Nephron progenitor cell (in vitro differentiated cells): ENCODE results near the gene C9orf72.

Experiments used
- DNase-seq: peaks from one replicate; pipeline ENCODE4 v3.0.0; 2021
- H3K27ac Mint-ChIP-seq: 2 replicates; pipeline ENCODE4 v1.8.0; 2021; ENCODE audit warnings: mild to moderate bottlenecking, moderate library complexity, mixed read lengths
- H3K27me3 Mint-ChIP-seq: 2 replicates; pipeline ENCODE4 v1.8.0; 2021; ENCODE audit warnings: mild to moderate bottlenecking, low read depth, mixed read lengths; ENCODE audit not compliant: poor library complexity
- H3K36me3 Mint-ChIP-seq: 2 replicates; pipeline ENCODE4 v1.8.0; 2021; ENCODE audit warnings: low read depth, mixed read lengths
- H3K4me1 Mint-ChIP-seq: 2 replicates; pipeline ENCODE4 v1.8.0; 2021; ENCODE audit warnings: mixed read lengths
- H3K4me3 Mint-ChIP-seq: 2 replicates; pipeline ENCODE4 v1.8.0; 2021; ENCODE audit warnings: mild to moderate bottlenecking, moderate library complexity, mixed read lengths
- H3K9me3 Mint-ChIP-seq: 2 replicates; pipeline ENCODE4 v1.8.0; 2021; ENCODE audit warnings: mild to moderate bottlenecking, moderate library complexity, mixed read lengths
- CTCF ChIP-seq: fragments of 200-600 bp; sonication (generic); IDR thresholded peaks from 2 replicates; pipeline ENCODE4 v1.5.0; 2021; ENCODE audit warnings: antibody characterized with exemption

Gene C9orf72

GRCh38 chr9:27563738-27564430 is 9.4 kb downstream of the C9orf72 start:
- Mint-ChIP-seq H3K27ac (no peak overlapping the region), H3K4me1 (no peaks in the 10 kb centered on the region), H3K36me3 (peaks cover 38% of the 10 kb centered on the region), H3K9me3 (no peaks in the 10 kb centered on the region), H3K4me3 (no peak overlapping the region), H3K27me3 (no peaks in the 10 kb centered on the region)
- no peak for TF ChIP-seq CTCF
- DNase-seq: no peak

- H3K27ac Mint-ChIP-seq: no peak overlapping the region
- H3K27me3 Mint-ChIP-seq: no peaks in the 10 kb centered on the region
- H3K4me3 Mint-ChIP-seq: no peak overlapping the region
- no peaks in the 10 kb centered on the region for H3K9me3 Mint-ChIP-seq
- DNase-seq: no peak
- H3K36me3 Mint-ChIP-seq: peaks cover 30% of the 10 kb centered on the region
- TF ChIP-seq CTCF: no peak
- H3K4me1 Mint-ChIP-seq: no peaks in the 10 kb centered on the region
These were observed 11.6 kb downstream of the C9orf72 start for GRCh38 chr9:27561685-27562084.

- peaks cover 29% of the 10 kb centered on the region for H3K36me3 Mint-ChIP-seq
- no peaks in the 10 kb centered on the region for H3K9me3 Mint-ChIP-seq
- no peak for TF ChIP-seq CTCF
- DNase-seq: no peak
- no peaks in the 10 kb centered on the region for H3K4me1 Mint-ChIP-seq
- H3K4me3 Mint-ChIP-seq: no peak overlapping the region
- no peak overlapping the region for H3K27ac Mint-ChIP-seq
- H3K27me3 Mint-ChIP-seq: no peaks in the 10 kb centered on the region
These were observed 12.8 kb downstream of the C9orf72 start for GRCh38 chr9:27560457-27560856.

- Mint-ChIP-seq H3K4me3 (no peak overlapping the region), H3K27ac (no peak overlapping the region), H3K27me3 (no peaks in the 10 kb centered on the region)
These were observed 15.0 kb downstream of the C9orf72 start for GRCh38 chr9:27558307-27558706.

GRCh38 chr9:27556470-27556869 is 16.8 kb downstream of the C9orf72 start:
- Mint-ChIP-seq H3K4me1 (no peaks in the 10 kb centered on the region), H3K27me3 (no peaks in the 10 kb centered on the region), H3K36me3 (peaks cover 44% of the 10 kb centered on the region), H3K4me3 (no peak overlapping the region), H3K27ac (no peak overlapping the region), H3K9me3 (no peaks in the 10 kb centered on the region)
- TF ChIP-seq CTCF: no peak
- no peak for DNase-seq

More at GRCh38 chr9:27558307-27558706, 15.0 kb downstream of the C9orf72 start:
- Mint-ChIP-seq H3K36me3 (peaks cover 34% of the 10 kb centered on the region), H3K4me1 (no peaks in the 10 kb centered on the region), H3K9me3 (no peaks in the 10 kb centered on the region)
- TF ChIP-seq CTCF: no peak
- DNase-seq: no peak

GRCh38 chr9:27554712-27555111 is 18.6 kb downstream of the C9orf72 start:
- no peak for TF ChIP-seq CTCF
- peaks cover 48% of the 10 kb centered on the region for H3K36me3 Mint-ChIP-seq
- H3K4me1 Mint-ChIP-seq: no peaks in the 10 kb centered on the region
- no peak overlapping the region for H3K4me3 Mint-ChIP-seq
- H3K9me3 Mint-ChIP-seq: no peaks in the 10 kb centered on the region
- no peak overlapping the region for H3K27ac Mint-ChIP-seq
- no peak for DNase-seq
- H3K27me3 Mint-ChIP-seq: no peaks in the 10 kb centered on the region
